ENCODE results near the gene XRCC4. TPM values are rescaled to one million over a fixed set of nuclear protein-coding genes. Genes with fewer than 3 reads are reported as not detected.

The XRCC4 gene
- total RNA-seq, 2 donors from 2014 or later = 12.3 to 13.4 TPM

GRCh38 chr5:83177803-83178202 lies 100.5 kb downstream of the XRCC4 start:
- Mint-ChIP-seq H3K4me1 (ENCODE audit: low read depth) (no peaks in the 10 kb centered on the region), H3K36me3 (ENCODE audit: insufficient read depth in 2 of 2) (no peaks in the 10 kb centered on the region), H3K4me3 (no peak overlapping the region), H3K27ac (no peak overlapping the region), H3K27me3 (ENCODE audit: low read depth) (no peaks in the 10 kb centered on the region), H3K9me3 (no peaks in the 10 kb centered on the region)
- ATAC-seq (replicated peaks in 1 of 2) (no peak), DNase-seq (no peak)

- Mint-ChIP-seq H3K9me3 (no peaks in the 10 kb centered on the region), H3K36me3 (ENCODE audit: insufficient read depth in 2 of 2) (no peaks in the 10 kb centered on the region), H3K4me1 (ENCODE audit: low read depth) (no peaks in the 10 kb centered on the region), H3K27me3 (ENCODE audit: low read depth) (no peaks in the 10 kb centered on the region), H3K27ac (no peak overlapping the region), H3K4me3 (no peak overlapping the region)
- ATAC-seq (replicated peaks in 1 of 2) (no peak), DNase-seq (no peak)
These were observed 102.6 kb downstream of the XRCC4 start for GRCh38 chr5:83179966-83180365.

GRCh38 chr5:83184534-83184933 lies 107.2 kb downstream of the XRCC4 start:
- DNase-seq = no peak
- peaks cover 0 to 1% of the 10 kb centered on the region in 2 donors for H3K36me3 Mint-ChIP-seq (ENCODE audit: insufficient read depth in 2 of 2)
- H3K9me3 Mint-ChIP-seq = peaks cover 0 to 3% of the 10 kb centered on the region in 2 donors
- H3K4me3 Mint-ChIP-seq = no peak overlapping the region
- no peaks in the 10 kb centered on the region for H3K4me1 Mint-ChIP-seq (ENCODE audit: low read depth)
- no peaks in the 10 kb centered on the region for H3K27me3 Mint-ChIP-seq (ENCODE audit: low read depth)
- H3K27ac Mint-ChIP-seq = no peak overlapping the region
- ATAC-seq (replicated peaks in 1 of 2) = no peak

GRCh38 chr5:83192947-83193346 lies 115.6 kb downstream of the XRCC4 start:
- Mint-ChIP-seq H3K36me3 (ENCODE audit: insufficient read depth in 2 of 2) (no peaks in the 10 kb centered on the region), H3K9me3 (no peaks in the 10 kb centered on the region), H3K4me1 (ENCODE audit: low read depth) (no peaks in the 10 kb centered on the region), H3K27me3 (ENCODE audit: low read depth) (no peaks in the 10 kb centered on the region), H3K4me3 (no peak overlapping the region), H3K27ac (no peak overlapping the region)
- ATAC-seq (replicated peaks in 1 of 2) (no peak), DNase-seq (no peak)

GRCh38 chr5:83197326-83197967 lies 120.1 kb downstream of the XRCC4 start:
- Mint-ChIP-seq H3K36me3 (ENCODE audit: insufficient read depth in 2 of 2) (no peaks in the 10 kb centered on the region), H3K27me3 (ENCODE audit: low read depth) (no peaks in the 10 kb centered on the region), H3K9me3 (no peaks in the 10 kb centered on the region), H3K4me3 (no peak overlapping the region), H3K27ac (no peak overlapping the region), H3K4me1 (ENCODE audit: low read depth) (no peaks in the 10 kb centered on the region)
- DNase-seq = no peak
- ATAC-seq (replicated peaks in 1 of 2) = no peak

- Mint-ChIP-seq H3K9me3 (no peaks in the 10 kb centered on the region), H3K4me3 (no peak overlapping the region), H3K4me1 (ENCODE audit: low read depth) (no peaks in the 10 kb centered on the region), H3K27ac (no peak overlapping the region), H3K27me3 (ENCODE audit: low read depth) (no peaks in the 10 kb centered on the region), H3K36me3 (ENCODE audit: insufficient read depth in 2 of 2) (no peaks in the 10 kb centered on the region)
- DNase-seq = no peak
- no peak for ATAC-seq (replicated peaks in 1 of 2)
These were observed 121.8 kb downstream of the XRCC4 start for GRCh38 chr5:83199126-83199525.

- no peaks in the 10 kb centered on the region for H3K9me3 Mint-ChIP-seq
- no peak for DNase-seq
These were observed 127.3 kb downstream of the XRCC4 start for GRCh38 chr5:83204651-83205050.

GRCh38 chr5:83209963-83210362 lies 132.6 kb downstream of the XRCC4 start:
- H3K27ac Mint-ChIP-seq = no peak overlapping the region
- peaks cover 3 to 6% of the 10 kb centered on the region in 2 donors for H3K36me3 Mint-ChIP-seq (ENCODE audit: insufficient read depth in 2 of 2)
- no peak for DNase-seq
- ATAC-seq (replicated peaks in 1 of 2) = no peak
- H3K27me3 Mint-ChIP-seq (ENCODE audit: low read depth) = no peaks in the 10 kb centered on the region
- no peaks in the 10 kb centered on the region for H3K9me3 Mint-ChIP-seq
- H3K4me1 Mint-ChIP-seq (ENCODE audit: low read depth) = no peaks in the 10 kb centered on the region
- no peak overlapping the region for H3K4me3 Mint-ChIP-seq

More at GRCh38 chr5:83204651-83205050, 127.3 kb downstream of the XRCC4 start:
- Mint-ChIP-seq H3K27me3 (ENCODE audit: low read depth) (no peaks in the 10 kb centered on the region), H3K27ac (no peak overlapping the region), H3K4me1 (ENCODE audit: low read depth) (no peaks in the 10 kb centered on the region), H3K4me3 (no peak overlapping the region), H3K36me3 (ENCODE audit: insufficient read depth in 2 of 2) (peaks cover 0 to 1% of the 10 kb centered on the region in 2 donors)
- ATAC-seq (replicated peaks in 1 of 2) = no peak

GRCh38 chr5:83219077-83219476 lies 141.7 kb downstream of the XRCC4 start:
- no peak for DNase-seq
- Mint-ChIP-seq H3K4me1 (ENCODE audit: low read depth) (no peaks in the 10 kb centered on the region), H3K27me3 (ENCODE audit: low read depth) (no peaks in the 10 kb centered on the region), H3K36me3 (ENCODE audit: insufficient read depth in 2 of 2) (peaks cover 0 to 2% of the 10 kb centered on the region in 2 donors), H3K4me3 (no peak overlapping the region), H3K9me3 (no peaks in the 10 kb centered on the region), H3K27ac (no peak overlapping the region)
- no peak for ATAC-seq (replicated peaks in 1 of 2)

GRCh38 chr5:83219495-83219894 lies 142.1 kb downstream of the XRCC4 start:
- Mint-ChIP-seq H3K9me3 (no peaks in the 10 kb centered on the region), H3K4me3 (no peak overlapping the region), H3K27ac (no peak overlapping the region), H3K36me3 (ENCODE audit: insufficient read depth in 2 of 2) (peaks cover 0 to 2% of the 10 kb centered on the region in 2 donors), H3K4me1 (ENCODE audit: low read depth) (no peaks in the 10 kb centered on the region), H3K27me3 (ENCODE audit: low read depth) (no peaks in the 10 kb centered on the region)
- no peak for ATAC-seq (replicated peaks in 1 of 2)
- DNase-seq = no peak

- no peaks in the 10 kb centered on the region for H3K4me1 Mint-ChIP-seq (ENCODE audit: low read depth)
- DNase-seq (no peak), ATAC-seq (replicated peaks in 1 of 2) (no peak)
- H3K27me3 Mint-ChIP-seq (ENCODE audit: low read depth) = no peaks in the 10 kb centered on the region
- H3K27ac Mint-ChIP-seq = no peak overlapping the region
- H3K4me3 Mint-ChIP-seq = no peak overlapping the region
- H3K9me3 Mint-ChIP-seq = no peaks in the 10 kb centered on the region
- peaks cover 0 to 2% of the 10 kb centered on the region in 2 donors for H3K36me3 Mint-ChIP-seq (ENCODE audit: insufficient read depth in 2 of 2)
These were observed 143.0 kb downstream of the XRCC4 start for GRCh38 chr5:83220331-83220730.

GRCh38 chr5:83222906-83223305 lies 145.6 kb downstream of the XRCC4 start:
- Mint-ChIP-seq H3K4me1 (ENCODE audit: low read depth) (no peaks in the 10 kb centered on the region), H3K9me3 (no peaks in the 10 kb centered on the region)

GRCh38 chr5:83227611-83228010 lies 150.3 kb downstream of the XRCC4 start:
- H3K27ac Mint-ChIP-seq = no peak overlapping the region
- no peaks in the 10 kb centered on the region for H3K9me3 Mint-ChIP-seq
- peaks cover 0 to 2% of the 10 kb centered on the region in 2 donors for H3K36me3 Mint-ChIP-seq (ENCODE audit: insufficient read depth in 2 of 2)
- ATAC-seq (replicated peaks in 1 of 2) (no peak), DNase-seq (no peak)
- no peak overlapping the region for H3K4me3 Mint-ChIP-seq
- H3K27me3 Mint-ChIP-seq (ENCODE audit: low read depth) = no peaks in the 10 kb centered on the region
- H3K4me1 Mint-ChIP-seq (ENCODE audit: low read depth) = no peaks in the 10 kb centered on the region

More at GRCh38 chr5:83222906-83223305, 145.6 kb downstream of the XRCC4 start:
- ATAC-seq (replicated peaks in 1 of 2) = no peak
- no peak for DNase-seq
- Mint-ChIP-seq H3K36me3 (ENCODE audit: insufficient read depth in 2 of 2) (peaks cover 0 to 2% of the 10 kb centered on the region in 2 donors), H3K27me3 (ENCODE audit: low read depth) (no peaks in the 10 kb centered on the region), H3K4me3 (no peak overlapping the region), H3K27ac (no peak overlapping the region)

GRCh38 chr5:83230511-83230910 lies 153.2 kb downstream of the XRCC4 start:
- no peak for ATAC-seq (replicated peaks in 1 of 2)

More at GRCh38 chr5:83230511-83230910, 153.2 kb downstream of the XRCC4 start:
- Mint-ChIP-seq H3K4me1 (ENCODE audit: low read depth) (no peaks in the 10 kb centered on the region), H3K36me3 (ENCODE audit: insufficient read depth in 2 of 2) (no peaks in the 10 kb centered on the region), H3K9me3 (no peaks in the 10 kb centered on the region), H3K4me3 (no peak overlapping the region), H3K27me3 (ENCODE audit: low read depth) (no peaks in the 10 kb centered on the region), H3K27ac (no peak overlapping the region)
- DNase-seq = no peak

Measured in activated T-cell treated with anti-CD3 and anti-CD28 coated beads, Interleukin-2, amount 50 U/mL, for 72 hours (primary cell).